ENCODE data around the gene ACAP2.
"Not testable (repeated sequence)": the region's sequence is repeated elsewhere in the genome, so short reads cannot be mapped to it uniquely, and the experiment has no call there.

Gene ACAP2

GRCh38 chr3:195385526-195385925, 57.3 kb downstream of the ACAP2 start:
- no peak for DNase-seq (ENCODE audit: extremely low spot score)
- ChIA-PET CTCF (no interaction called here), POLR2A (no interaction called here)
- no peak for TF ChIP-seq FOXK2 (IDR thresholded peaks at IDR 0.05)
- TF ChIP-seq HDGF (IDR thresholded peaks at IDR 0.05; ENCODE audit: borderline replicate concordance), result no peak
- no peak for TF ChIP-seq LEF1 (IDR thresholded peaks at IDR 0.05; ENCODE audit: borderline replicate concordance)
- TF ChIP-seq ARNT (IDR thresholded peaks at IDR 0.05), result no peak
- no peak for TF ChIP-seq TARDBP (IDR thresholded peaks at IDR 0.05)
- TF ChIP-seq CTBP1 (IDR thresholded peaks at IDR 0.05; ENCODE audit: borderline replicate concordance), result no peak
- no peak for TF ChIP-seq PKNOX1 (IDR thresholded peaks at IDR 0.05)
- no peak for TF ChIP-seq SUZ12 (IDR thresholded peaks at IDR 0.05)
- TF ChIP-seq ZNF384 (IDR thresholded peaks at IDR 0.05), result no peak
- no peak for TF ChIP-seq SP1 (IDR thresholded peaks at IDR 0.05)
- no peak for TF ChIP-seq ELF4 (IDR thresholded peaks at IDR 0.05)

- CTCF ChIA-PET, result no interaction called here
- no peak for TF ChIP-seq PKNOX1 (IDR thresholded peaks at IDR 0.05)
- no peak for TF ChIP-seq CTBP1 (IDR thresholded peaks at IDR 0.05; ENCODE audit: borderline replicate concordance)
- TF ChIP-seq TARDBP (IDR thresholded peaks at IDR 0.05), result no peak
- no peak for TF ChIP-seq NFRKB (IDR thresholded peaks at IDR 0.05)
- TF ChIP-seq ELF4 (IDR thresholded peaks at IDR 0.05), result no peak
- TF ChIP-seq BHLHE40 (IDR thresholded peaks at IDR 0.05; ENCODE audit: borderline replicate concordance), result no peak
- no peak for TF ChIP-seq SUZ12 (IDR thresholded peaks at IDR 0.05)
- TF ChIP-seq FOXK2 (IDR thresholded peaks at IDR 0.05), result no peak
- TF ChIP-seq ARNT (IDR thresholded peaks at IDR 0.05), result no peak
- no peak for TF ChIP-seq L3MBTL2 (conservative IDR thresholded peaks at IDR 0.05)
- TF ChIP-seq ZNF384 (IDR thresholded peaks at IDR 0.05), result no peak
- no peak for TF ChIP-seq SP1 (IDR thresholded peaks at IDR 0.05)
- TF ChIP-seq LEF1 (IDR thresholded peaks at IDR 0.05; ENCODE audit: borderline replicate concordance), result no peak
- TF ChIP-seq FOXM1 (IDR thresholded peaks at IDR 0.05; ENCODE audit: borderline replicate concordance), result no peak
- TF ChIP-seq HDGF (IDR thresholded peaks at IDR 0.05; ENCODE audit: borderline replicate concordance), result no peak
- no peak for DNase-seq (ENCODE audit: extremely low spot score)
- POLR2A ChIA-PET, result no interaction called here
These were observed 57.9 kb downstream of the ACAP2 start for GRCh38 chr3:195384952-195385351.

- TF ChIP-seq FOXK2 (IDR thresholded peaks at IDR 0.05) (no peak), BHLHE40 (IDR thresholded peaks at IDR 0.05; ENCODE audit: borderline replicate concordance) (no peak), ARNT (IDR thresholded peaks at IDR 0.05) (no peak), PKNOX1 (IDR thresholded peaks at IDR 0.05) (no peak), ZNF384 (IDR thresholded peaks at IDR 0.05) (no peak), CTBP1 (IDR thresholded peaks at IDR 0.05; ENCODE audit: borderline replicate concordance) (no peak), NFRKB (IDR thresholded peaks at IDR 0.05) (no peak)
- no peak for DNase-seq (ENCODE audit: extremely low spot score)
- ChIA-PET CTCF (no interaction called here), POLR2A (no interaction called here)
These were observed 70.6 kb downstream of the ACAP2 start for GRCh38 chr3:195372220-195372619.

- no peak for DNase-seq (ENCODE audit: extremely low spot score)
- no peak for TF ChIP-seq ELF4 (IDR thresholded peaks at IDR 0.05)
- no peak for TF ChIP-seq SP1 (IDR thresholded peaks at IDR 0.05)
- ChIA-PET CTCF (no interaction called here), POLR2A (no interaction called here)
These were observed 76.5 kb downstream of the ACAP2 start for GRCh38 chr3:195366200-195366925.

DNA sequence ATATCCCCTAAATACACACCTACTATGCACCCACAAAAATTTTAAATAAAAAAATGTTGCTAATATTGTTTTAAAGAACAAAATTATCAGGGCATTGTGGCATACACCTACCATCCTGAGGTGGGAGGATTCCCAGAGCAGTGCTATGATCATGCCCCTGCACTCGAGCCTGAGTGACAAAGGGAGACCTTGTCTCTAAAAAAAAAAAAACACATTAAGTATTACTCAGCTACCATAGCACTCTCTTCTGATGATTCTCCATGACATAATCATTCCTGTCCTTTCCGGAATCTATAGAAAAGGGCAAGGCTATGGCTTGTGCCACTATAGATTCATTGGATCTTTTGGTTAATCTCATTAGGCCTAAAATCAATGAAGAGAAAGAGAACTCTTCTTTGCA, 77.4 kb downstream of the ACAP2 start:
- POLR2A ChIA-PET, result no interaction called here

DNA sequence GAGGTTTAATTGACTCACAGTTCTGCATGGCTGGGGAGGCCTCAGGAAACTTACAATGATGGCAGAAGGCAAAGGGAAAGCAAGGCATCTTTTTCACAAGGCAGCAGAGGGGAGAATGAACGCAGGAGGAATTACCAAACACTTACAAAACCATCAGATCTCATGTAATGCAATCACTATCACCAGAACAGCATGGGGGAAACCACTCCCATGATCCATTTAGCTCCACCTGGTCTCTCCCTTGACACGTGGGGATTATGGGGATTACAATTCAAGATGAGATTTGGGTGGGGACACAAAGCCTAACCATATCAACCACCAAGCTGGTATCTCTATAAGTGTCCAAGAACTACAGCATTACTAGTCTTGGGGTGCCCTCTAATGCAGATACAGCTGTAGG, 85.0 kb downstream of the ACAP2 start:
- CTCF ChIA-PET; DNase-seq (ENCODE audit: extremely low spot score); POLR2A ChIA-PET: not testable (repeated sequence)

More for the DNA sequence above, 77.4 kb downstream of the ACAP2 start:
- CTCF ChIA-PET, result no interaction called here
- TF ChIP-seq FOXK2 (IDR thresholded peaks at IDR 0.05) (no peak), ELF4 (IDR thresholded peaks at IDR 0.05) (no peak), SUZ12 (IDR thresholded peaks at IDR 0.05) (no peak), FOXA1 (IDR thresholded peaks at IDR 0.05) (no peak), ZNF384 (IDR thresholded peaks at IDR 0.05) (no peak), HDGF (IDR thresholded peaks at IDR 0.05; ENCODE audit: borderline replicate concordance) (no peak), FOXM1 (IDR thresholded peaks at IDR 0.05; ENCODE audit: borderline replicate concordance) (no peak), SP1 (IDR thresholded peaks at IDR 0.05) (no peak), L3MBTL2 (conservative IDR thresholded peaks at IDR 0.05) (no peak), TARDBP (IDR thresholded peaks at IDR 0.05) (no peak)
- no peak for DNase-seq (ENCODE audit: extremely low spot score)

Measured in HEK293T (cell line).